T-helper 1 cell (primary cell): Measurements from ENCODE around the gene BCL11A.
A peak's percentile ranks its signal among the peaks of the same experiment; 100 is the strongest.

Experiments used
- DNase-seq, 5 donors: peaks; one replicate each; pipeline ENCODE4 v3.0.0-alpha.2; 2012 to 2020
- total RNA-seq, 4 donors: gene quantifications; one replicate each; lab custom pipeline; 2026; lab: John Stamatoyannopoulos, UW

The BCL11A gene
- total RNA-seq = 0 reads per million in 4 donors

DNA sequence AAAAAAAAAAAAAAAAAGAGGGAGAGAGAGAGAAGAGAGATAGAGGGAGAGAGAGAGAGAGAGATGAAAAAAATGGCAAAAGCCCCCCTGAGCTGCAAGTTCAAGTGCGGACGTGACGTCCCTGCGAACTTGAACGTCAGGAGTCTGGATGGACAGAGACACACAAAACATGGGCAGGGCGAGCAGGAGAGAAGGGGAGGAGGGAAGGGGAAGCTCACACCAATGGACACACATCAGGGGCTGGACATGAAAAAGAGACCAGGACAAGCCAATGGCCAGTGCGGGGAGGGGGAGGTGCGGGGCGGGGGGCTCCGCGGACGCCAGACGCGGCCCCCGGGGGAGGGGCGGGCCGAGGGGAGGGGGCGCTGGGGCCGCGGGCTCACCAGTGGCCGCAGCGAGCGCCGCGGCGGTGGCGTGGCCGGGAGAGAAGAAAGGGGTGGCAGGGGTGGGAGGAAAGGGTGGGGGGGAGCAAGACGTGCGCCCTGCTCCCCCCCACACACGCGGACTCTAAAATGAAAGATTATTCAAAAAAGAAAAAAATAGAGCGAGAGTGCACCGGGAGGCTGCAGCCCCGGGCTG lies at the start of gene BCL11A:
TSS of gene BCL11A (minus strand) at position 160 of the 579 bp plus-strand sequence. CDS start 384 bp downstream, outside the sequence.
- DNase-seq = no peak

- no peak for DNase-seq
Observed at GRCh38 chr2:60602828-60603532, 49.5 kb upstream of the BCL11A start.

DNA sequence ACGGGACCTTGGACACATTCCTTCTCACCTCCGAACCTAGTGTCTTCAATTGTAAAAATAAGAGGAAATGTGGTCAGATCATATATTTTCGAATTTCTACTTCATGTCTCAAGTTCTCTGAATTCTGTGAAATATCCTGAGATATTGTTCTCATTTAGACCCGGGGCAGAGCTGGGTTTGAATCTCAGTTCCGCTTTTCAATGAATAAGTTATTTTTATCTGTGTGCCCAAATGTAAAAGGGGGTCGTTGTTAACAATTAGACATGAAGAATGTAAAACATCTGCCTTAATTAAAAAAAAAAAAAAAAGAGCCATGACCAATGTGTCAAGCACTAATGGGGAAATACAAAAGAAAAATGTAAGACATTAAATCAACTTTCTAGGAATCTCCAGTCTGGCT lies 48.9 kb upstream of the BCL11A start:
- no peak for DNase-seq

DNA sequence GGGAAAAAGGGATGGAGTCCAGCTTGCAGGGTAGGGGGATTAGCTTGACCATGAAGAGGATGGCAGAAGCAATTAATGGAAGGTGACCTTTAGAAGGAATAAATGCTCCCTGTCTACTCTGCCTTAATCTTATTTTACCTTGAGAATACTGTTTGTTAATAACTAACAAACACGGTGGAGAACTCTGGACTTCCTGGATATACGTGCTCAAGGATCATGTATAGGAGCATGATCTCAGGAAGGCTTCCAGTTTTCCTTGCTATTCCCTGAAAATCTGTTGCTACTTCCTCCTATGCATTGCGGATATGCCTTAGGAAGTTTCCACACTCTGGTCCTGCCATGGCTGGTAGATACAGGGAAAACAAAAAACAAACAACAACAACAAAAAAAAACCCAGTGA lies 44.8 kb upstream of the BCL11A start:
- DNase-seq = no peak

DNA sequence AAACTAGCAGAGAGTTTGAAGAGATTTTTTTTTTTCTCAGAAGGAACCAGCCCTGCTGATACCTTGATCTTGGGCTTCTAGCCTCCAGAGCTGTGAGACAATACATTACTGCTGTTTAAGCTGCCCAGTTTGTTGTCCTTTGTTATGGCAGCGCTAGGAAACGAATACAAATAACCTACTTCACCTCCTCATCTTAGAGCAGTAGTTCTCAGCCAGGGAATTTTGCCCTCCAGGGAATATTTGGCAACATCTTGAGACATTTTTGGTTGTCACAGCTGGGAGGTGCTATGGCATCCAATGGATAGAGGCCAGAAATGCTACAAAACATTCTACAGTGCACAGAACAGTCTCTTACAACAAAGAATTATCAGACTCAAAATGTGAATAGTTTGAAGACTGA lies 43.9 kb upstream of the BCL11A start:
- no peak for DNase-seq

DNA sequence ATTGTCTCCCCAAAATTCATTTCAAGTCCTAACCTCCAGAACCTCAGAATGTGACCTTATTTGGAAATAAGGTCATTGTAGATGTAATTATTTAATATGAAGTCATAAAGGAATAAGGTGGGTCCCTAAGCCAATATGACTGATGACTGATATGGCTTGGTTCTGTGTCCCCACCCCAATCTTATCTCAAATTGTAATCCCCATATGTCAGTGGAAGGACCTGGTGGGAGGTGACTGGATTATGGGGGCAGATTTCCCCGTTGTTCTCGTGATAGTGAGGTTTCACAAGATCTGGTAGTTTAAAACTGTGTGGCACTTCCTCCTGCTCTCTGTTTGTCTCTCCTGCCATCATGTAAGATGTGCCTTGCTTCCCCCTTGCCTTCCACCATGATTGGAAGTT lies 43.0 kb upstream of the BCL11A start:
- no peak for DNase-seq

DNA sequence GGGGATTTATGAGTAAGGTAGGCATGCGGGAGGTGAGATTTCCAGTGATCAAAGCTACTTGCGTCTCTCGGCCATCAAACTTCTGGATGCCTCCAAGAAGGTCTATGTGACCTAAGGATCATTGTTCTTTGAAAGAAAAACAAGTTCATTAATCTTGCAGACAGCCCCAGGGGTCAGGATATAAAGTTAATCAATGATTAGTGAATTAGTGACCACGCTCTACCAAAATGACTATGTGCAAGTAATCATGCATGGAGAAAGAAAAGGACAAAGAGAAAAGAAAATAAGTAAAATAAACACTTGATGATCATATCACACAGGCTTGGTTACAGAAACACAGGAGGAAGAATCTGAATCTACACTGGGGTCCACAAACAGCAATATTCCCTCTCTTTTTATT lies 42.5 kb upstream of the BCL11A start:
- DNase-seq = no peak

DNA sequence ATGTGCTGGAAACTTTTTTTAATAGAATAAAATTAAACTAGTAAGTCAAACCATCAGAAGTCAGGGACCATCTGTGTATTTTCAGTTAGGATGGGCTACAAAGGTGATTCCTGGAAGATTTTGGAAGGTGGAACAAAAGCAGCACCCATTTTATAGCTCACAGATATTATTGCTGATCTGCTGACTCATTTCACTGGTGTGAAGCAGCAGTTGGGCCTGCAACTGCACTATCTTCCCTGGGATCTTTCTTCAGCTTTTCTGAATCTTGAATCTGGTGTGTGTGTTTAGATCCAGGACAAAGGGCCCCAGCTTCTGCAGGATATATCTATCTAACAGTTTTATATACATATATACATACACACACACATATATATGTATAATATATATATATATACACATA lies 35.6 kb upstream of the BCL11A start:
- no peak for DNase-seq

DNA sequence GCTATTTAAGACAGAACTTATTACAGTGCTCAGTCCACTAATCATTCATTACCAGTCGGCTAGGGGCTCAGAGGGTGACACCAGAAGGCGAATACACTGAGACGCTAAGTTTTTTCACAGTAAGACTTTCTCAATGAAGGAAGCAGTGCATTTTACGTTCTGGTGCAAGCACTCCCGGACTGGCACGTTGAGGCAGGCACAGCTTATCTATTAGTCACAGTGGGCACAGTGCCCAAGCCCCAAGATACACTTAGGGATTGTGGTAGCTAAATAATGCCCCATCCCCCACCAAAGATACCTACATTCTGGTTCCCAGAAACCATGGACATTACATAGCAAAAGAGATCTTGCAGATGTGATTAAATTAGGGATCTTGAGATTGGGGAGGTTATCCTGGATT lies 32.6 kb upstream of the BCL11A start:
- no peak for DNase-seq

GRCh38 chr2:60585276-60585675 lies 31.8 kb upstream of the BCL11A start:
- no peak for DNase-seq

GRCh38 chr2:60583604-60584003 lies 30.1 kb upstream of the BCL11A start:
- no peak for DNase-seq

DNA sequence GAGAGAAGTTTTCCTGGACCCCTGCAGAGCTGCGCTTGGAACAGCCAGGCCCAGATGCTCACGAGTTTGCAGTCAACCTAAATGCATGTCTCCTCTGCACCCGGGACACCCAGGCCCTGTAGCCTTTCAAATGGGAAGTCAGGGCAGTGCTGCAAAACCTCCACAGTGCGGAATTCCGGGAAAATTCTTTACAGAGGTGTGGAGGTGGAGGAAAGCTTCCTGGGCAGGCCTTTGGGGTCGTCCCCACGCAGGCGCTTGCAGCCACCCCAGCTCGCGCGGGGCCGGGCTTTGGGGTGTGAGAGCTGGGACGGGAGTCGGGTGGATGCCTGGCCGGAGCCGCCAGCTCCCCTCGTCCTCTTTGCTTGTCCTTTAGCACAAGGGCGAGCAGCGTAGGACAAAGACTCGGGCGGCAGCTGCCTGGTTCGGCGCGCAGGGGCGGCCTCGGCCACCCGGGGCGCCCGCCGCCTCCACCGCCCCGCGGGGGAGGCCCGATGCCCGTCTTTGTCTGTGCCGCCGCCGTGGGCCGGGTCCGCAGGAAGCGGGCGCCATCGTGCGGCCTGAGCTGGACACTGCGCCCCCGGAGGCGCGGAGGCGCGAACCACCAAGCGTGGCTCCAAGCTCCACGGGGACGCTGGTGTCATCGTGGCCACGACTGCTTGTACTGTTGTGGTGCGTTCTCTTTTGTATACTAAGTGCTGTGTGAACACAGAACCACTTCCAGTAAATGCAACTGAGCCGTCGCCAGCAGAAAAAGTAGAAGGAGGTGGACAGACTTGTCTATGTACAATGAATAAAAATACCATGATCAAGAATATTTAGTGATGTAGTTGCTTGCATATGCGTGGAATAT lies 28.2 kb upstream of the BCL11A start:
- peak; percentile 15 to 55 (median 33) for DNase-seq

DNA sequence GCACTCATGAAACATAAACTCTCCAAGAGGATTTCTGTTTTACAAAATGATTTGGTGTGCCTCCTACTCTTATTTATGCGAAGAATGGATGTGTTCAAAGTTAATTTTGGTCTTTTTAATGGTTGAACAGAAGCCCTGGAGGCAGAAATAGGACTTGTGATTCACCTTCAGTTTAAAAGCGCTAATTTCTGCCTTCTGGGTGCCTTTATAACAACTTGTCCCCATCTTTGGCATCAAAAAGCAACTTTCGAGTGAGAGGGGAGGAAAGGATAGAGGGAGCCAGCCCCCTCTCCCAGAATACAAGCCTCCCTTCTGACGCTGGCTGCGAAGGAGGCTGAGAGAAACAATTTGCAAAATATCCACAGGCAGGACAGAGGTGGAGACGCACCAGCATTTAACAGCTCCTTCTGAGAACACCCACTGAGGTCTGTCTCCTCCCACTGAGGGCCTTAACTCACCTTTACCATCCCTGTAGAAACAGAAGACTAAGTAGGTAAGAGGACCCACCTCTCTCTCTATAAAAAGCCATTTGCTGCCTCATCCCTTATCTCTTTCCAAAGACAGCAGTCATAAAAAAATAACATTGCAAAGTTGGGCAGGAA lies 24.3 kb upstream of the BCL11A start:
- no peak for DNase-seq

DNA sequence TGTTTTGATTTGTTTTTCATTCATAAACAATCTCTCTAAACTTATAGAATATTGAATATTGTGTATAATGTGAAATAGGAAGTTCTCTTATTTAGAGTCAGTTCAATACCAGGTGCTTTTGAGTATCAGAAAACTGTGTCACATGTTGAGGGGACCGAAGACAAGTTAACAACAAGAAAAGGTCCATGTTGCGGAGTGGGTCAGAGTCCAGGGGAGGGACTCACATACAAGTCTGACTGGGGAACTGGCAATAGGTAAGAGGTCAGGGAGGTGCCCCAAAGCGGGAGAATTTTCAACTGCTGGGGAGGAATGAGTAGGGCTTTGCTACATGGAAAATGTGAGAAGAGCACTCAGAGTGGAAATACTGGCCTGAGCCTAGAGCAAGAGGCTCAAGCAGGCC lies 19.8 kb upstream of the BCL11A start:
- DNase-seq = no peak

DNA sequence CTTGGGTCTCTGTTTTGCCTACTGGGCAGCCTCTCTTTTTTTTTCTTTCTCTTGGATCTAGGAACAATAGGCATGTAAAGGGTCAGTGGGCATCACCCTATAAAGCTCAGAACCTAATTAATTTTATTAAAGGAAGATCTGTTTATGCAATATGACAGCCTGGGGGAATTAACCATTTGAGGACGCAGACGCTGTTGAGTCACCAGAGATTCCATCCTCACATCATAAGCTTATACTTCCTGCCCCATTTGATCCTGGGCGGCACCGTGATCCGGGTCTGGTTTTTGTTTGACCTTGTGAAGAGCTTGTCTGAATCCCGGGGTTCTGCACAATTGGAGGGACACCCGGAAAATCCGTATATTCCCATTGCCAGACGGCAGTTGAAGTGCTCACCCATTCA lies 16.8 kb upstream of the BCL11A start:
- no peak for DNase-seq

DNA sequence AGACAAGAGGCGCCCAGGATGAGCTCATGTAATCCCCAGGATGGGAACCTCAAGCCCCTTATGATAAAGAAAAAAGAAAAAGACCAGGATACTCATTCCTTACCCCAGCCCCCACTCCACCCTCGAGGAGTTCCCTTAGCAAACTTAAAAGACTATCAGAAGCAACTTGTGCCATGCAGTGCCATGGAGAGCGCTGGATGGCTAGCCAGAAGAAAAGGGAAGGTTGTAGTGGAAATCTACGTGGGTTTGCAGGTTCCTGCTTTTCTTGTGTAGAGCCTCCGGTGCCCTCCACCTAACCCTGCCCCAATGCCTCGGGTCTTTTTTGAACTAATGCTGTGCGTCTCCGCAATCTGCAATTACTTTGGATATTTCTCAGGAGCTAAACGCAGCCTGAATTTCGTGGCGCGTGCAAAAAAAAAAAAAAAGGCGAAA lies 16.2 kb upstream of the BCL11A start:
- DNase-seq = no peak

GRCh38 chr2:60567919-60568768 lies 14.7 kb upstream of the BCL11A start:
- no peak for DNase-seq

- no peak for DNase-seq
Observed at GRCh38 chr2:60567096-60567495, 13.6 kb upstream of the BCL11A start.

GRCh38 chr2:60565472-60565871 lies 12.0 kb upstream of the BCL11A start:
- DNase-seq = no peak

GRCh38 chr2:60560734-60561644 lies 7.5 kb upstream of the BCL11A start:
- peak in 1 of 5 donors; percentile 12 for DNase-seq

DNA sequence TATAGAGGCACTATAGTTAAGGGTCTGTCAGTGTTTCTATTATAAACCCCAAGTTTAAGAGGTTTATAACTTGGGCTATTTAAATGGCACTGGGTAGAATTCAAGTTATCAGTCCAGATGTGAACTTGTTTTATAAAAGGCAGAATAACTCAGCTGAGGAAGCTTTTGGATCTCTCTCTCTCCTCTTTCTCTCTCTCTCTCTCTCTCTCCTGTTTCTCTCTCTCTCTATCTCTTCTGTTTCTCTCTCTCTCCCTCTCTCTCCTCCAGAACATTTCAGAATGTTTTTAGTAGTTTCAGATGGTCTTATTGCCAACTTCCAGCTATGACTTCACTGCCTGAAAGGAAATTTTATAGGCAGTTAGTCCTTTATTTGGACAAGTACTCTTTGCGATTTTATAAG lies 6.4 kb upstream of the BCL11A start:
- no peak for DNase-seq
